H1 (cell line): ENCODE data around the gene EPHA8. TPM values are rescaled to one million over a fixed set of nuclear protein-coding genes. Genes with fewer than 3 reads are reported as not detected.

ENCODE experiments used
- CTCF ChIA-PET: fragments of 300-600 bp; sonication (Branson Sonifier 250); formaldehyde crosslinking; loops from one replicate; lab custom pipeline; 2021; ENCODE audit not compliant: partially characterized antibody; lab: Charles Lee
- POLR2A ChIA-PET: fragments of 300-600 bp; sonication (Branson Sonifier 250); formaldehyde crosslinking; loops from one replicate; lab custom pipeline; 2021; ENCODE audit warnings: inconsistent platforms; ENCODE audit not compliant: partially characterized antibody; lab: Charles Lee
- DNase-seq, 2 experiments: peaks; one replicate each; pipeline versions ENCODE4 v3.0.0 to v3.0.0-alpha.2; 2010 to 2022; ENCODE audit warnings: low spot score in 2 of 2, low read depth in 1 of 2, mixed read lengths in 1 of 2
- FAIRE-seq: peaks from 2 replicates; lab custom pipeline; 2011; peaks lifted over from hg19 to GRCh38; lab: Jason Lieb, UNC
- H2AFZ ChIP-seq: 2 replicates; pipeline ENCODE4 v1.8.1; 2012; ENCODE audit warnings: low read length, inconsistent platforms
- H2AK5ac ChIP-seq: 2 replicates; pipeline ENCODE4 v1.6.1; 2013; ENCODE audit warnings: low read depth, low read length
- H2BK120ac ChIP-seq: replicated peaks from 2 replicates; pipeline ENCODE3; 2013; ENCODE audit warnings: low read depth, low read length, inconsistent platforms
- H2BK12ac ChIP-seq: 2 replicates; pipeline ENCODE4 v1.6.1; 2013; ENCODE audit warnings: low read depth, low read length
- H2BK15ac ChIP-seq: 2 replicates; pipeline ENCODE4 v1.6.1; 2013; ENCODE audit warnings: low read length
- H2BK20ac ChIP-seq: 2 replicates; pipeline ENCODE4 v1.6.1; 2013; ENCODE audit warnings: low read length
- H2BK5ac ChIP-seq: 2 replicates; pipeline ENCODE4 v1.6.1; 2013; ENCODE audit warnings: low read depth, low read length
- H3K14ac ChIP-seq: 2 replicates; pipeline ENCODE4 v1.6.1; 2013; ENCODE audit warnings: inconsistent platforms; ENCODE audit not compliant: insufficient read length
- H3K18ac ChIP-seq: 2 replicates; pipeline ENCODE4 v1.6.1; 2013; ENCODE audit warnings: low read length; ENCODE audit errors: extremely low read depth
- H3K23ac ChIP-seq: 2 replicates; pipeline ENCODE4 v1.6.1; 2013; ENCODE audit warnings: inconsistent platforms; ENCODE audit not compliant: insufficient read length
- H3K23me2 ChIP-seq: 2 replicates; pipeline ENCODE4 v1.6.1; 2013; ENCODE audit warnings: low read depth, low read length
- H3K27ac ChIP-seq: 2 replicates; pipeline ENCODE4 v1.6.1; 2011; ENCODE audit warnings: low read depth, low read length, inconsistent platforms
- H3K27me3 ChIP-seq, 4 experiments: replicated peaks in 1 of 4; 1 replicate in 1 of 4; 2 replicates in 3 of 4; pipeline versions ENCODE4 v1.6.1 to v1.8.1; 2011 to 2013; ENCODE audit warnings: low read length in 3 of 4, mild to moderate bottlenecking in 3 of 4, inconsistent platforms in 2 of 4, mixed read lengths in 2 of 4, moderate library complexity in 1 of 4; ENCODE audit not compliant: control insufficient read depth in 3 of 4, insufficient read depth in 3 of 4; ENCODE audit errors: extremely low read depth in 1 of 4
- H3K36me3 ChIP-seq, 4 experiments: 2 replicates each; pipeline versions ENCODE4 v1.6.1 to v1.8.1; 2011 to 2013; ENCODE audit warnings: mild to moderate bottlenecking in 4 of 4, low read length in 3 of 4, moderate library complexity in 2 of 4, control low read depth in 1 of 4, inconsistent platforms in 1 of 4; ENCODE audit not compliant: insufficient read depth in 4 of 4, control insufficient read depth in 2 of 4
- H3K4ac ChIP-seq: replicated peaks from 2 replicates; pipeline ENCODE3; 2013; ENCODE audit warnings: low read length, low read depth, mixed read lengths, inconsistent platforms; ENCODE audit not compliant: insufficient read length
- H3K4me1 ChIP-seq, 4 experiments: replicated peaks in 1 of 4; 1 replicate in 1 of 4; 2 replicates in 3 of 4; pipeline versions ENCODE4 v1.6.1 to v1.8.1; 2011 to 2013; ENCODE audit warnings: low read length in 3 of 4, inconsistent platforms in 2 of 4, mixed read lengths in 1 of 4; ENCODE audit not compliant: insufficient read depth in 4 of 4, control insufficient read depth in 3 of 4
- H3K4me2 ChIP-seq, 2 experiments: 2 replicates each; pipeline versions ENCODE4 v1.6.1 to v1.8.1; 2011 to 2013; ENCODE audit warnings: low read depth in 2 of 2, low read length in 2 of 2, control low read depth in 1 of 2, inconsistent platforms in 1 of 2, mild to moderate bottlenecking in 1 of 2; ENCODE audit not compliant: insufficient read depth in 1 of 2
- H3K4me3 ChIP-seq, 4 experiments: fragments of 200-600, 300-600 bp in 1 of 4; sonication (generic), shearing (Covaris generic), sonication (Bioruptor Twin) in 1 of 4; 2 replicates each; pipeline versions ENCODE4 v1.5.1 to v1.8.1; 2011 to 2016; ENCODE audit warnings: low read length in 4 of 4, low read depth in 3 of 4, control low read depth in 2 of 4, inconsistent platforms in 2 of 4, mild to moderate bottlenecking in 2 of 4, mixed read lengths in 1 of 4, moderate library complexity in 1 of 4; ENCODE audit not compliant: insufficient read depth in 2 of 4; ENCODE audit errors: extremely low read depth in 1 of 4
- H3K56ac ChIP-seq: replicated peaks from 2 replicates; pipeline ENCODE3; 2013; ENCODE audit warnings: low read depth, mild to moderate bottlenecking, mixed read lengths, low read length, inconsistent platforms; ENCODE audit not compliant: insufficient read length
- H3K79me1 ChIP-seq: 2 replicates; pipeline ENCODE4 v1.6.1; 2013; ENCODE audit warnings: low read depth, low read length, control low read depth
- H3K79me2 ChIP-seq, 2 experiments: 2 replicates each; pipeline versions ENCODE4 v1.6.1 to v1.8.1; 2012 to 2013; ENCODE audit warnings: low read length in 2 of 2, mild to moderate bottlenecking in 2 of 2, inconsistent platforms in 1 of 2; ENCODE audit not compliant: insufficient read depth in 2 of 2, control insufficient read depth in 1 of 2
- H3K9ac ChIP-seq, 4 experiments: replicated peaks in 1 of 4; 1 replicate in 1 of 4; 2 replicates in 3 of 4; pipeline versions ENCODE4 v1.6.1 to v1.8.1; 2011 to 2013; ENCODE audit warnings: low read depth in 3 of 4, low read length in 3 of 4, control low read depth in 2 of 4, mild to moderate bottlenecking in 2 of 4, moderate library complexity in 2 of 4, inconsistent platforms in 1 of 4; ENCODE audit errors: extremely low read depth in 1 of 4
- H3K9me3 ChIP-seq, 2 experiments: 2 replicates each; pipeline versions ENCODE4 v1.6.1 to v1.8.1; 2012 to 2013; ENCODE audit warnings: mild to moderate bottlenecking in 2 of 2, moderate library complexity in 2 of 2, control low read depth in 1 of 2, inconsistent platforms in 1 of 2, low read depth in 1 of 2, low read length in 1 of 2, mixed read lengths in 1 of 2; ENCODE audit not compliant: insufficient read depth in 2 of 2
- H4K20me1 ChIP-seq, 2 experiments: replicated peaks in 1 of 2; 2 replicates each; pipeline versions ENCODE3 to v1.8.1; 2011 to 2013; ENCODE audit warnings: inconsistent platforms in 2 of 2, low read length in 2 of 2, mild to moderate bottlenecking in 1 of 2; ENCODE audit not compliant: insufficient read depth in 2 of 2, control insufficient read depth in 1 of 2
- H4K5ac ChIP-seq: 2 replicates; pipeline ENCODE4 v1.6.1; 2013; ENCODE audit warnings: low read length, low read depth, mixed read lengths, inconsistent platforms; ENCODE audit not compliant: insufficient read length
- H4K8ac ChIP-seq: 2 replicates; pipeline ENCODE4 v1.8.0; 2013; ENCODE audit warnings: mild to moderate bottlenecking, moderate library complexity, low read length, inconsistent platforms; ENCODE audit not compliant: insufficient read depth; ENCODE audit errors: extremely low read depth
- H4K91ac ChIP-seq: replicated peaks from 2 replicates; pipeline ENCODE3; 2013; ENCODE audit warnings: low read length, mixed read lengths, inconsistent platforms; ENCODE audit not compliant: insufficient read length
- BRCA1 ChIP-seq: IDR thresholded peaks from 2 replicates; pipeline ENCODE4 v1.6.1; 2012; ENCODE audit warnings: low read depth, low read length, improper control_type of control experiment
- CBX8 ChIP-seq: fragments of 300-800, 300-1000 bp; sonication (generic); IDR thresholded peaks from 2 replicates; pipeline ENCODE4 v1.7.1; 2016; ENCODE audit warnings: low read depth, low read length, borderline replicate concordance
- WGBS, 2 experiments: shearing (Covaris generic) in 1 of 2; methylation state at CpG; one replicate each; pipeline versions ENCODE4 v1.1.6 to v1.1.7; 2013 to 2015; ENCODE audit warnings: low lambda C conversion rate in 2 of 2, mixed read lengths in 2 of 2, inconsistent platforms in 1 of 2, low coverage in 1 of 2, missing lambda C conversion rate in 1 of 2; ENCODE audit not compliant: insufficient replicate concordance in 2 of 2, insufficient coverage in 1 of 2, insufficient read length in 1 of 2; ENCODE audit errors: extremely low coverage in 1 of 2, missing lambda C conversion rate in 1 of 2; 5-methylcytosine and 5-hydroxymethylcytosine counted together
- polyA plus RNA-seq, 7 experiments: library from polyadenylated mRNA; depleted of rRNA in 3 of 7; stranded (reverse) in 5 of 7; unstranded in 2 of 7; fragments of >200 nt in 5 of 7; fragments of 200-250 nt in 2 of 7; gene quantifications; 1 replicate in 5 of 7; 2 replicates in 1 of 7; 4 replicates in 1 of 7; pipeline versions ENCODE4 v1.2.1 to v1.2.3, GENCODE V29; 2011 to 2013; ENCODE audit warnings: missing spikeins in 2 of 7, mixed read lengths in 2 of 7
- total RNA-seq: library from RNA; stranded (reverse); fragmentation: NEBNext Ultra II Directional; extraction: Animal tissue kit (Norgen Biotek cat#: 25700); gene quantifications from 2 replicates; pipeline ENCODE4 v1.2.1, GENCODE V29; 2021
- TF ChIP-seq, protein P1 (sequence below), 3 experiments: IDR thresholded peaks; 1 replicate in 2 of 3; 2 replicates in 1 of 3; pipeline versions ENCODE4 v1.5.1 to v1.6.1; 2011; ENCODE audit warnings: low read length in 3 of 3, mild to moderate bottlenecking in 3 of 3, inconsistent platforms in 2 of 3, low read depth in 1 of 3, moderate library complexity in 1 of 3; ENCODE audit not compliant: insufficient read depth in 1 of 3; ENCODE audit errors: control extremely low read depth in 1 of 3
- TF ChIP-seq, protein P2 (sequence below): IDR thresholded peaks from 2 replicates; pipeline ENCODE4 v1.6.1; 2012; ENCODE audit warnings: inconsistent platforms

Gene EPHA8
- total and polyA plus RNA-seq, 2 of the 8 experiments (the other 6 are each of a cell fraction or from before 2014, with no cell fraction given), result 4.0 to 8.4 TPM

DNA sequence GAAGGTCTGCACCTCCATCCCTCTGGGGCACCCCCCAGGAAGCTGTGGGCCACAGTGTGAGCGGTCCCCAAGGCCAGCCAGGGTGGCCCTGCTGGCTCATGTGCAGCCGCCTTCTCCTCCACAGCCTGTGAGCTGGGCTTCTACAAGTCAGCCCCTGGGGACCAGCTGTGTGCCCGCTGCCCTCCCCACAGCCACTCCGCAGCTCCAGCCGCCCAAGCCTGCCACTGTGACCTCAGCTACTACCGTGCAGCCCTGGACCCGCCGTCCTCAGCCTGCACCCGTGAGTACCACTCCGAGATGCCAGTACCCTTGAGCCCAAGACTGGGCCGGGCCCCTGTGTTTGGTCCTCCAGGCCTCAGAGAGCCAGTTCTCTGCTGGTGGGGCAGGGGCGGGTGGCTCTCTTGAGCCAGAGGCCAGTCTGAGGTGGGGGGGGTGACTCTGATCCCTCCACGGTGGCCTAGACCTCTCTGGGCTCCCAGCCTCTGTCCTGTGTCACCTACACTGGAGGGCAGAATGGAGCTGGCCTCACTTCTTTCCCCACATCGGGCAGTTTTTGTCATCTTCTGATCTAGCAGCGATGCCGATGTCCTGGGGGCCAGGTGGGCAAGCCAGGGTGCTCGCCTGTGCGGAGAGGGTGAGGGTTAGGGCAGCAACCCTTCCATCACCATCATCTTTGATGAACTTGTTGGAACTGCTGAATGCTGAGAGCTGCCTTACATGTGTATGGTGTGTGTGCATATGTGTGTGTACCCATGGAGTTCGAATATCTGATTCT lies 23.3 kb downstream of the EPHA8 start:
- FAIRE-seq, result no peak
- ChIA-PET CTCF (interaction anchor here (1.2 to 1.9 kb wide), 3 partner anchors 17 to 88 kb away, joined by 3 to 5 read pairs (median 3); no protein-coding TSS in a partner anchor), POLR2A (interaction anchor here (0.7 to 0.9 kb wide), 2 partner anchors 30 to 532 kb away, joined by 3 read pairs; no protein-coding TSS in a partner anchor)
- Histone ChIP-seq H2BK20ac (no peak overlapping the region), H3K79me1 (no peaks in the 10 kb centered on the region; the same call in 1 of the 2 replicates), H3K4me1 (no peaks in the 10 kb centered on the region), H3K14ac (no peak overlapping the region), H3K56ac (no peak overlapping the region), H3K4me3 (no peak overlapping the region), H3K23ac (no peak overlapping the region), H2BK15ac (no peak overlapping the region), H3K36me3 (no peaks in the 10 kb centered on the region), H2BK5ac (no peak overlapping the region), H4K20me1 (no peaks in the 10 kb centered on the region), H3K4ac (no peak overlapping the region), H3K18ac (no peak overlapping the region), H4K91ac (no peak overlapping the region), H2BK120ac (no peak overlapping the region), H2AK5ac (no peak overlapping the region), H3K23me2 (no peaks in the 10 kb centered on the region), H4K5ac (no peak overlapping the region), H3K9ac (no peak overlapping the region), H3K4me2 (no peak overlapping the region), H3K27me3 (no peaks in the 10 kb centered on the region), H3K9me3 (no peaks in the 10 kb centered on the region), H3K27ac (no peak overlapping the region), H2BK12ac (no peak overlapping the region), H3K79me2 (no peaks in the 10 kb centered on the region), H2AFZ (no peak overlapping the region), H4K8ac (no peak overlapping the region)
- no peak for DNase-seq
- WGBS, 2 experiments, result 88% methylated on average over 19 of the region's 19 CpGs; no CpG with 5 or more reads in 1 of the 2 experiments
- TF ChIP-seq CBX8, result no peak
- no peak for TF ChIP-seq BRCA1
- TF ChIP-seq, protein P1, sequence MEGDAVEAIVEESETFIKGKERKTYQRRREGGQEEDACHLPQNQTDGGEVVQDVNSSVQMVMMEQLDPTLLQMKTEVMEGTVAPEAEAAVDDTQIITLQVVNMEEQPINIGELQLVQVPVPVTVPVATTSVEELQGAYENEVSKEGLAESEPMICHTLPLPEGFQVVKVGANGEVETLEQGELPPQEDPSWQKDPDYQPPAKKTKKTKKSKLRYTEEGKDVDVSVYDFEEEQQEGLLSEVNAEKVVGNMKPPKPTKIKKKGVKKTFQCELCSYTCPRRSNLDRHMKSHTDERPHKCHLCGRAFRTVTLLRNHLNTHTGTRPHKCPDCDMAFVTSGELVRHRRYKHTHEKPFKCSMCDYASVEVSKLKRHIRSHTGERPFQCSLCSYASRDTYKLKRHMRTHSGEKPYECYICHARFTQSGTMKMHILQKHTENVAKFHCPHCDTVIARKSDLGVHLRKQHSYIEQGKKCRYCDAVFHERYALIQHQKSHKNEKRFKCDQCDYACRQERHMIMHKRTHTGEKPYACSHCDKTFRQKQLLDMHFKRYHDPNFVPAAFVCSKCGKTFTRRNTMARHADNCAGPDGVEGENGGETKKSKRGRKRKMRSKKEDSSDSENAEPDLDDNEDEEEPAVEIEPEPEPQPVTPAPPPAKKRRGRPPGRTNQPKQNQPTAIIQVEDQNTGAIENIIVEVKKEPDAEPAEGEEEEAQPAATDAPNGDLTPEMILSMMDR (IDR thresholded peaks at IDR 0.05; ENCODE audit: control extremely low read depth in 1 of 3, insufficient read depth in 1 of 3, low read depth in 1 of 3, low read length in 3 of 3), result no peak
- TF ChIP-seq, protein P2, sequence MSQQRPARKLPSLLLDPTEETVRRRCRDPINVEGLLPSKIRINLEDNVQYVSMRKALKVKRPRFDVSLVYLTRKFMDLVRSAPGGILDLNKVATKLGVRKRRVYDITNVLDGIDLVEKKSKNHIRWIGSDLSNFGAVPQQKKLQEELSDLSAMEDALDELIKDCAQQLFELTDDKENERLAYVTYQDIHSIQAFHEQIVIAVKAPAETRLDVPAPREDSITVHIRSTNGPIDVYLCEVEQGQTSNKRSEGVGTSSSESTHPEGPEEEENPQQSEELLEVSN, result no peak
